Activated CD4-positive, CD25-positive, alpha-beta regulatory T cell treated with anti-CD3 and anti-CD28 coated beads, Interleukin-2, amount 50 U/mL, for 24 hours (primary cell): ENCODE results near the gene RBM26.

Experiments
- ATAC-seq, 2 donors: fragments of 150-1000 bp; cut with Tn5 transposase; one replicate each; pipeline ENCODE4 v1.10.0; 2021; ENCODE audit warnings: mild to moderate bottlenecking in 1 of 2, moderate library complexity in 1 of 2

The RBM26 gene

GRCh38 chr13:79405831-79406596, at the start of gene RBM26:
RBM26 (minus strand) TSS chr13:79406255; CDS start chr13:79405774, 481 bp downstream.
- ATAC-seq, result peak; percentile 83 to 84

GRCh38 chr13:79455331-79455730, 49.3 kb upstream of the RBM26 start:
- ATAC-seq, result no peak

GRCh38 chr13:79452239-79452913, 46.3 kb upstream of the RBM26 start:
- ATAC-seq, result no peak

GRCh38 chr13:79451500-79451962, 45.5 kb upstream of the RBM26 start:
- peak; percentile 97 to 98 for ATAC-seq

- ATAC-seq, result peak; percentile 30 to 52
Measured at GRCh38 chr13:79450110-79450509, 44.1 kb upstream of the RBM26 start.

GRCh38 chr13:79448413-79448812, 42.4 kb upstream of the RBM26 start:
- ATAC-seq, result no peak

- ATAC-seq, result no peak
Measured at GRCh38 chr13:79447741-79448140, 41.7 kb upstream of the RBM26 start.

GRCh38 chr13:79447141-79447540, 41.1 kb upstream of the RBM26 start:
- no peak for ATAC-seq

GRCh38 chr13:79445968-79446645, 40.1 kb upstream of the RBM26 start:
- ATAC-seq, result no peak

GRCh38 chr13:79442706-79443105, 36.7 kb upstream of the RBM26 start:
- peak in 1 of 2 donors; percentile 43 for ATAC-seq

GRCh38 chr13:79442221-79442620, 36.2 kb upstream of the RBM26 start:
- ATAC-seq, result no peak

GRCh38 chr13:79440958-79441528, 35.0 kb upstream of the RBM26 start:
- ATAC-seq, result no peak

GRCh38 chr13:79439275-79439674, 33.2 kb upstream of the RBM26 start:
- no peak for ATAC-seq

GRCh38 chr13:79435561-79435990, 29.5 kb upstream of the RBM26 start:
- ATAC-seq, result no peak

GRCh38 chr13:79434556-79434955, 28.5 kb upstream of the RBM26 start:
- no peak for ATAC-seq

- no peak for ATAC-seq
Measured at GRCh38 chr13:79432992-79433391, 26.9 kb upstream of the RBM26 start.

- ATAC-seq, result no peak
Measured at GRCh38 chr13:79432086-79432485, 26.0 kb upstream of the RBM26 start.

GRCh38 chr13:79429309-79429708, 23.3 kb upstream of the RBM26 start:
- ATAC-seq, result no peak

- no peak for ATAC-seq
Measured at GRCh38 chr13:79427883-79428282, 21.8 kb upstream of the RBM26 start.

GRCh38 chr13:79427265-79427664, 21.2 kb upstream of the RBM26 start:
- no peak for ATAC-seq

- peak in 1 of 2 donors; percentile 38 for ATAC-seq
Measured at GRCh38 chr13:79423801-79424642, 18.0 kb upstream of the RBM26 start.

GRCh38 chr13:79423340-79423739, 17.3 kb upstream of the RBM26 start:
- ATAC-seq, result no peak
